ENCODE measurements around the gene ADAMTSL1. TPM values are rescaled to one million over a fixed set of nuclear protein-coding genes. Genes with fewer than 3 reads are reported as not detected.

ADAMTSL1 gene
- polyA plus RNA-seq, 1 donor: 3.6 TPM

GRCh38 chr9:18480662-18481093 is 6.7 kb downstream of the ADAMTSL1 start:
- Histone ChIP-seq H3K36me3 (ENCODE audit: control insufficient read depth, insufficient read depth, low read length) (no peaks in the 10 kb centered on the region), H3K27me3 (ENCODE audit: control insufficient read depth, insufficient read depth, low read length) (no peaks in the 10 kb centered on the region), H3K27ac (ENCODE audit: low read length) (no peak overlapping the region), H3K4me1 (ENCODE audit: control insufficient read depth, insufficient read depth, low read length) (no peaks in the 10 kb centered on the region), H3K4me3 (ENCODE audit: low read length) (no peak overlapping the region), H3K9me3 (ENCODE audit: control insufficient read depth, low read depth, low read length) (no peaks in the 10 kb centered on the region)
- no peak for DNase-seq
- WGBS (ENCODE audit: insufficient coverage, low lambda C conversion rate): 100% methylated on average over 1 of the region's 3 CpGs

- Histone ChIP-seq H3K36me3 (ENCODE audit: control insufficient read depth, insufficient read depth, low read length) (no peaks in the 10 kb centered on the region), H3K4me1 (ENCODE audit: control insufficient read depth, insufficient read depth, low read length) (no peaks in the 10 kb centered on the region), H3K4me3 (ENCODE audit: low read length) (no peak overlapping the region), H3K27me3 (ENCODE audit: control insufficient read depth, insufficient read depth, low read length) (no peaks in the 10 kb centered on the region), H3K9me3 (ENCODE audit: control insufficient read depth, low read depth, low read length) (no peaks in the 10 kb centered on the region), H3K27ac (ENCODE audit: low read length) (no peak overlapping the region)
- 100% methylated on average over 2 of the region's 2 CpGs for WGBS (ENCODE audit: insufficient coverage, low lambda C conversion rate)
- DNase-seq: no peak
Observed at GRCh38 chr9:18482371-18482770, 8.4 kb downstream of the ADAMTSL1 start.

- Histone ChIP-seq H3K36me3 (ENCODE audit: control insufficient read depth, insufficient read depth, low read length) (no peaks in the 10 kb centered on the region), H3K27ac (ENCODE audit: low read length) (no peak overlapping the region), H3K4me3 (ENCODE audit: low read length) (no peak overlapping the region), H3K9me3 (ENCODE audit: control insufficient read depth, low read depth, low read length) (no peaks in the 10 kb centered on the region), H3K4me1 (ENCODE audit: control insufficient read depth, insufficient read depth, low read length) (no peaks in the 10 kb centered on the region), H3K27me3 (ENCODE audit: control insufficient read depth, insufficient read depth, low read length) (no peaks in the 10 kb centered on the region)
- DNase-seq: no peak
- no CpG with 5 or more reads among the region's 2 CpGs for WGBS (ENCODE audit: insufficient coverage, low lambda C conversion rate)
Observed at GRCh38 chr9:18485714-18486113, 11.8 kb downstream of the ADAMTSL1 start.

- Histone ChIP-seq H3K27me3 (ENCODE audit: control insufficient read depth, insufficient read depth, low read length) (no peaks in the 10 kb centered on the region), H3K36me3 (ENCODE audit: control insufficient read depth, insufficient read depth, low read length) (no peaks in the 10 kb centered on the region), H3K9me3 (ENCODE audit: control insufficient read depth, low read depth, low read length) (no peaks in the 10 kb centered on the region), H3K4me3 (ENCODE audit: low read length) (no peak overlapping the region), H3K27ac (ENCODE audit: low read length) (no peak overlapping the region), H3K4me1 (ENCODE audit: control insufficient read depth, insufficient read depth, low read length) (no peaks in the 10 kb centered on the region)
- 100% methylated on average over 5 of the region's 7 CpGs for WGBS (ENCODE audit: insufficient coverage, low lambda C conversion rate)
- DNase-seq: no peak
Observed at GRCh38 chr9:18487611-18488010, 13.7 kb downstream of the ADAMTSL1 start.

- no peak overlapping the region for H3K27ac ChIP-seq (ENCODE audit: low read length)
- H3K4me1 ChIP-seq (ENCODE audit: control insufficient read depth, insufficient read depth, low read length): no peaks in the 10 kb centered on the region
- no peaks in the 10 kb centered on the region for H3K36me3 ChIP-seq (ENCODE audit: control insufficient read depth, insufficient read depth, low read length)
- no CpG with 5 or more reads among the region's 2 CpGs for whole genome bisulfite sequencing (ENCODE audit: insufficient coverage, low lambda C conversion rate)
- H3K27me3 ChIP-seq (ENCODE audit: control insufficient read depth, insufficient read depth, low read length): no peaks in the 10 kb centered on the region
- DNase-seq: no peak
- no peaks in the 10 kb centered on the region for H3K9me3 ChIP-seq (ENCODE audit: control insufficient read depth, low read depth, low read length)
- no peak overlapping the region for H3K4me3 ChIP-seq (ENCODE audit: low read length)
Observed at GRCh38 chr9:18488886-18489285, 14.9 kb downstream of the ADAMTSL1 start.

GRCh38 chr9:18489861-18490260 is 15.9 kb downstream of the ADAMTSL1 start:
- no peaks in the 10 kb centered on the region for H3K9me3 ChIP-seq (ENCODE audit: control insufficient read depth, low read depth, low read length)
- no peak for DNase-seq
- WGBS (ENCODE audit: insufficient coverage, low lambda C conversion rate): no CpG with 5 or more reads among the region's 2 CpGs
- H3K36me3 ChIP-seq (ENCODE audit: control insufficient read depth, insufficient read depth, low read length): no peaks in the 10 kb centered on the region
- no peak overlapping the region for H3K4me3 ChIP-seq (ENCODE audit: low read length)
- no peaks in the 10 kb centered on the region for H3K4me1 ChIP-seq (ENCODE audit: control insufficient read depth, insufficient read depth, low read length)
- no peaks in the 10 kb centered on the region for H3K27me3 ChIP-seq (ENCODE audit: control insufficient read depth, insufficient read depth, low read length)
- no peak overlapping the region for H3K27ac ChIP-seq (ENCODE audit: low read length)

GRCh38 chr9:18490641-18491370 is 16.9 kb downstream of the ADAMTSL1 start:
- H3K4me3 ChIP-seq (ENCODE audit: low read length): no peak overlapping the region
- no peak for DNase-seq
- H3K9me3 ChIP-seq (ENCODE audit: control insufficient read depth, low read depth, low read length): no peaks in the 10 kb centered on the region
- no peaks in the 10 kb centered on the region for H3K36me3 ChIP-seq (ENCODE audit: control insufficient read depth, insufficient read depth, low read length)
- WGBS (ENCODE audit: insufficient coverage, low lambda C conversion rate): 19% methylated on average over 2 of the region's 7 CpGs
- H3K27ac ChIP-seq (ENCODE audit: low read length): no peak overlapping the region
- no peaks in the 10 kb centered on the region for H3K4me1 ChIP-seq (ENCODE audit: control insufficient read depth, insufficient read depth, low read length)
- no peaks in the 10 kb centered on the region for H3K27me3 ChIP-seq (ENCODE audit: control insufficient read depth, insufficient read depth, low read length)

- H3K4me3 ChIP-seq (ENCODE audit: low read length): no peak overlapping the region
- DNase-seq: no peak
Observed at GRCh38 chr9:18492612-18493011, 18.7 kb downstream of the ADAMTSL1 start.

GRCh38 chr9:18493451-18493993 is 19.6 kb downstream of the ADAMTSL1 start:
- H3K27ac ChIP-seq (ENCODE audit: low read length): no peak overlapping the region
- no peak overlapping the region for H3K4me3 ChIP-seq (ENCODE audit: low read length)
- H3K27me3 ChIP-seq (ENCODE audit: control insufficient read depth, insufficient read depth, low read length): no peaks in the 10 kb centered on the region
- no peaks in the 10 kb centered on the region for H3K9me3 ChIP-seq (ENCODE audit: control insufficient read depth, low read depth, low read length)
- H3K36me3 ChIP-seq (ENCODE audit: control insufficient read depth, insufficient read depth, low read length): no peaks in the 10 kb centered on the region
- no CpG with 5 or more reads among the region's 3 CpGs for WGBS (ENCODE audit: insufficient coverage, low lambda C conversion rate)
- no peak for DNase-seq
- H3K4me1 ChIP-seq (ENCODE audit: control insufficient read depth, insufficient read depth, low read length): no peaks in the 10 kb centered on the region

More at GRCh38 chr9:18492612-18493011, 18.7 kb downstream of the ADAMTSL1 start:
- Histone ChIP-seq H3K9me3 (ENCODE audit: control insufficient read depth, low read depth, low read length) (no peaks in the 10 kb centered on the region), H3K4me1 (ENCODE audit: control insufficient read depth, insufficient read depth, low read length) (no peaks in the 10 kb centered on the region), H3K27me3 (ENCODE audit: control insufficient read depth, insufficient read depth, low read length) (no peaks in the 10 kb centered on the region), H3K27ac (ENCODE audit: low read length) (no peak overlapping the region), H3K36me3 (ENCODE audit: control insufficient read depth, insufficient read depth, low read length) (no peaks in the 10 kb centered on the region)

GRCh38 chr9:18495065-18495464 is 21.1 kb downstream of the ADAMTSL1 start:
- WGBS (ENCODE audit: insufficient coverage, low lambda C conversion rate): 79% methylated on average over 2 of the region's 3 CpGs
- DNase-seq: no peak
- Histone ChIP-seq H3K27me3 (ENCODE audit: control insufficient read depth, insufficient read depth, low read length) (no peaks in the 10 kb centered on the region), H3K27ac (ENCODE audit: low read length) (no peak overlapping the region), H3K4me1 (ENCODE audit: control insufficient read depth, insufficient read depth, low read length) (no peaks in the 10 kb centered on the region), H3K4me3 (ENCODE audit: low read length) (no peak overlapping the region), H3K9me3 (ENCODE audit: control insufficient read depth, low read depth, low read length) (no peaks in the 10 kb centered on the region), H3K36me3 (ENCODE audit: control insufficient read depth, insufficient read depth, low read length) (no peaks in the 10 kb centered on the region)

All from large intestine (tissue), 3 donors.